Colonic mucosa (tissue), 4 donors: ENCODE measurements around the gene BRSK1. TPM values are rescaled to one million over a fixed set of nuclear protein-coding genes. Genes with fewer than 3 reads are reported as not detected.
"Not testable (repeated sequence)": the region's sequence is repeated elsewhere in the genome, so short reads cannot be mapped to it uniquely, and the experiment has no call there.

ENCODE experiments used
- DNase-seq: peaks from one replicate; pipeline ENCODE4 v3.0.0-alpha.2; 2020
- H3K27ac ChIP-seq: fragments of 200-600 bp; one replicate; pipeline ENCODE4 v1.8.0; 2021
- H3K27me3 ChIP-seq: fragments of 200-600 bp; one replicate; pipeline ENCODE4 v1.8.0; 2021
- H3K36me3 ChIP-seq: fragments of 200-600 bp; one replicate; pipeline ENCODE4 v1.8.0; 2021
- H3K4me1 ChIP-seq: fragments of 200-600 bp; one replicate; pipeline ENCODE4 v1.8.0; 2021; ENCODE audit warnings: mild to moderate bottlenecking
- H3K4me3 ChIP-seq: fragments of 200-600 bp; one replicate; pipeline ENCODE4 v1.8.0; 2021
- H3K9ac ChIP-seq, 2 donors: one replicate each; pipeline ENCODE4 v1.7.0; 2013; ENCODE audit warnings: control low read depth in 2 of 2, low read depth in 2 of 2, low read length in 2 of 2
- H3K9me3 ChIP-seq: fragments of 200-600 bp; one replicate; pipeline ENCODE4 v1.8.0; 2021
- CTCF ChIP-seq: fragments of 200-600 bp; IDR thresholded peaks from one replicate; pipeline ENCODE4 v1.8.0; 2022; ENCODE audit warnings: antibody characterized with exemption, mild to moderate bottlenecking
- intact Hi-C: fragments of 100-400 bp; cut with DNase I; formaldehyde crosslinking; loops from one replicate; pipeline ENCODE4 v1.14.1; 2022
- total RNA-seq, 2 donors: library from RNA; stranded (reverse); fragmentation: NEBNext Ultra II Directional in 1 of 2; extraction: Animal tissue kit (Norgen Biotek cat#: 25700) in 1 of 2; gene quantifications; one replicate each; pipeline ENCODE4 v1.2.1, GENCODE V29; 2021
- donor health status: healthy.
- donor health status: DM: no; HTN: no; CAD: no.
- donor health status: DM: no; HTN: no; CAD: no.

Gene BRSK1
- total RNA-seq, 2 donors from 2014 or later, result 0.59 to 2.3 TPM

GRCh38 chr19:55321466-55322137 is 37.8 kb downstream of the BRSK1 start:
- Histone ChIP-seq H3K4me3 (peak overlapping the region; percentile 10), H3K27me3 (no peaks in the 10 kb centered on the region), H3K9ac (peak overlapping the region; percentile 39 to 50), H3K9me3 (no peaks in the 10 kb centered on the region), H3K4me1 (no peaks in the 10 kb centered on the region), H3K27ac (peak overlapping the region; percentile 52), H3K36me3 (no peaks in the 10 kb centered on the region)
- no peak for TF ChIP-seq CTCF
- intact Hi-C loops, result no loop called here
- DNase-seq, result peak; percentile 41

GRCh38 chr19:55322204-55322885 is 38.5 kb downstream of the BRSK1 start:
- H3K4me3 ChIP-seq, result peak overlapping the region; percentile 10
- TF ChIP-seq CTCF, result no peak
- no peaks in the 10 kb centered on the region for H3K36me3 ChIP-seq
- H3K9me3 ChIP-seq, result no peaks in the 10 kb centered on the region
- DNase-seq, result peak; percentile 68
- no peaks in the 10 kb centered on the region for H3K27me3 ChIP-seq
- H3K4me1 ChIP-seq, result no peaks in the 10 kb centered on the region
- peak overlapping the region; percentile 52 for H3K27ac ChIP-seq
- intact Hi-C loops, result no loop called here
- peak overlapping the region; percentile 39 to 50 for H3K9ac ChIP-seq

GRCh38 chr19:55324662-55325061 is 40.9 kb downstream of the BRSK1 start:
- no peaks in the 10 kb centered on the region for H3K36me3 ChIP-seq
- no peak overlapping the region for H3K9ac ChIP-seq
- DNase-seq, result no peak
- H3K27me3 ChIP-seq, result no peaks in the 10 kb centered on the region
- no peak for TF ChIP-seq CTCF
- H3K27ac ChIP-seq, result no peak overlapping the region
- H3K4me3 ChIP-seq, result no peak overlapping the region
- H3K9me3 ChIP-seq, result no peaks in the 10 kb centered on the region
- intact Hi-C loops, result no loop called here
- H3K4me1 ChIP-seq, result no peaks in the 10 kb centered on the region

GRCh38 chr19:55325172-55325571 is 41.4 kb downstream of the BRSK1 start, which contains the start of gene TMEM150B:
Gene TMEM150B, minus strand, starts transcription at chr19:55325341. Its CDS starts 4,305 bp downstream, at chr19:55321036.
- Histone ChIP-seq H3K27ac (no peak within 1 kb of the TSS), H3K36me3 (no peaks in the 10 kb centered on the region), H3K9me3 (no peaks in the 10 kb centered on the region), H3K27me3 (no peaks in the 10 kb centered on the region), H3K4me1 (no peaks in the 10 kb centered on the region), H3K9ac (no peak within 1 kb of the TSS), H3K4me3 (no peak within 1 kb of the TSS)
- no peak for TF ChIP-seq CTCF
- DNase-seq, result no peak
- intact Hi-C loops, result no loop called here

GRCh38 chr19:55328774-55329318 is 45.0 kb downstream of the BRSK1 start:
- H3K9me3 ChIP-seq, H3K4me3 ChIP-seq, DNase-seq, H3K4me1 ChIP-seq, H3K27me3 ChIP-seq, H3K36me3 ChIP-seq, intact Hi-C loops, H3K9ac ChIP-seq, H3K27ac ChIP-seq: not testable (repeated sequence)

GRCh38 chr19:55329791-55330190 is 46.0 kb downstream of the BRSK1 start:
- intact Hi-C loops, H3K9me3 ChIP-seq, DNase-seq, H3K27ac ChIP-seq, H3K4me1 ChIP-seq, H3K9ac ChIP-seq, H3K4me3 ChIP-seq, H3K27me3 ChIP-seq, H3K36me3 ChIP-seq: not testable (repeated sequence)
